ENCODE data around the gene PIP4K2A.

Gene PIP4K2A

GRCh38 chr10:22673091-22673392, 41.3 kb downstream of the PIP4K2A start:
- TF ChIP-seq ZFX (IDR thresholded peaks at IDR 0.05), result no peak
- TF ChIP-seq CTCF (conservative IDR thresholded peaks at IDR 0.05), result no peak
- no peak overlapping the region for H3K27ac ChIP-seq

- TF ChIP-seq ZFX (IDR thresholded peaks at IDR 0.05) (no peak), CTCF (conservative IDR thresholded peaks at IDR 0.05) (no peak)
- no peak overlapping the region for H3K27ac ChIP-seq
These were observed 41.9 kb downstream of the PIP4K2A start for GRCh38 chr10:22672319-22673090.

GRCh38 chr10:22670788-22671187, 43.6 kb downstream of the PIP4K2A start:
- H3K27ac ChIP-seq, result no peak overlapping the region
- no peak for TF ChIP-seq CTCF (conservative IDR thresholded peaks at IDR 0.05)
- TF ChIP-seq ZFX (IDR thresholded peaks at IDR 0.05), result no peak

- TF ChIP-seq ZFX (IDR thresholded peaks at IDR 0.05) (no peak), CTCF (conservative IDR thresholded peaks at IDR 0.05) (no peak)
These were observed 45.1 kb downstream of the PIP4K2A start for GRCh38 chr10:22669163-22669711.

GRCh38 chr10:22667093-22667480, 47.3 kb downstream of the PIP4K2A start:
- TF ChIP-seq CTCF (conservative IDR thresholded peaks at IDR 0.05) (no peak), ZFX (IDR thresholded peaks at IDR 0.05) (no peak)
- H3K27ac ChIP-seq, result no peak overlapping the region

More at GRCh38 chr10:22669163-22669711, 45.1 kb downstream of the PIP4K2A start:
- H3K27ac ChIP-seq, result no peak overlapping the region

- TF ChIP-seq ZFX (IDR thresholded peaks at IDR 0.05), result no peak
- TF ChIP-seq CTCF (conservative IDR thresholded peaks at IDR 0.05), result no peak
- H3K27ac ChIP-seq, result no peak overlapping the region
These were observed 47.9 kb downstream of the PIP4K2A start for GRCh38 chr10:22666287-22667092.

- H3K27ac ChIP-seq, result no peak overlapping the region
- no peak for TF ChIP-seq ZFX (IDR thresholded peaks at IDR 0.05)
- no peak for TF ChIP-seq CTCF (conservative IDR thresholded peaks at IDR 0.05)
These were observed 49.0 kb downstream of the PIP4K2A start for GRCh38 chr10:22665329-22665728.
